Esophagus squamous epithelium (tissue), 5 donors: Measurements from ENCODE around the gene EGFLAM. TPM values are rescaled to one million over a fixed set of nuclear protein-coding genes. Genes with fewer than 3 reads are reported as not detected.

ENCODE experiments used
- DNase-seq: peaks from one replicate; lab custom pipeline; 2025; lab: John Stamatoyannopoulos, UW
- H3K27ac ChIP-seq, 4 donors: fragments of 200-600 bp; sonication (generic); one replicate each; pipeline ENCODE4 v1.5.1; 2016 to 2019; ENCODE audit warnings: mild to moderate bottlenecking in 1 of 4
- H3K27me3 ChIP-seq, 4 donors: fragments of 200-600 bp; sonication (generic); 1 replicate in 3 of 4; 2 replicates in 1 of 4; pipeline versions ENCODE4 v1.5.1 to v1.6.0; 2017 to 2021; ENCODE audit warnings: antibody characterized with exemption in 1 of 4
- H3K36me3 ChIP-seq, 3 donors: fragments of 200-600 bp; sonication (generic); one replicate each; pipeline ENCODE4 v1.5.1; 2016 to 2019
- H3K4me1 ChIP-seq, 3 donors: fragments of 200-600 bp; sonication (generic); one replicate each; pipeline ENCODE4 v1.5.1; 2017 to 2019
- H3K4me3 ChIP-seq, 4 donors: fragments of 200-600 bp; sonication (generic); 1 replicate in 3 of 4; 2 replicates in 1 of 4; pipeline ENCODE4 v1.5.1; 2016 to 2019; ENCODE audit warnings: mild to moderate bottlenecking in 2 of 4, moderate library complexity in 1 of 4
- H3K9me3 ChIP-seq, 3 donors: fragments of 200-600 bp; sonication (generic); one replicate each; pipeline ENCODE4 v1.5.1; 2016 to 2019
- CTCF ChIP-seq, 6 experiments: fragments of 450-650 bp in 4 of 6; fragments of 200-600 bp in 2 of 6; sonication (generic) in 2 of 6; IDR thresholded peaks; one replicate each; pipeline ENCODE4 v1.5.1; 2016 to 2019; ENCODE audit warnings: antibody characterized with exemption in 6 of 6, mild to moderate bottlenecking in 4 of 6, moderate library complexity in 4 of 6
- POLR2A ChIP-seq, 4 donors: fragments of 450-650 bp; IDR thresholded peaks; one replicate each; pipeline ENCODE4 v1.6.1; 2017; ENCODE audit warnings: antibody characterized with exemption in 4 of 4, mild to moderate bottlenecking in 4 of 4, moderate library complexity in 3 of 4
- WGBS, 2 donors: methylation state at CpG; one replicate each; pipeline ENCODE4 v1.1.5; 2018; 5-methylcytosine and 5-hydroxymethylcytosine counted together
- intact Hi-C: fragments of 100-400 bp; cut with DNase I; formaldehyde crosslinking; loops from one replicate; pipeline ENCODE4 v1.15.0; 2022
- total RNA-seq, 4 donors: library from RNA; depleted of rRNA; stranded (reverse); fragments of >200 nt; gene quantifications; one replicate each; pipeline ENCODE4 v1.1.0, GENCODE V29; 2016
- donor health status: DM: yes; HTN: yes; CAD: no.

The EGFLAM gene
- total RNA-seq, 4 donors from 2014 or later: 0.38 to 3.3 (median 1.7) TPM

DNA sequence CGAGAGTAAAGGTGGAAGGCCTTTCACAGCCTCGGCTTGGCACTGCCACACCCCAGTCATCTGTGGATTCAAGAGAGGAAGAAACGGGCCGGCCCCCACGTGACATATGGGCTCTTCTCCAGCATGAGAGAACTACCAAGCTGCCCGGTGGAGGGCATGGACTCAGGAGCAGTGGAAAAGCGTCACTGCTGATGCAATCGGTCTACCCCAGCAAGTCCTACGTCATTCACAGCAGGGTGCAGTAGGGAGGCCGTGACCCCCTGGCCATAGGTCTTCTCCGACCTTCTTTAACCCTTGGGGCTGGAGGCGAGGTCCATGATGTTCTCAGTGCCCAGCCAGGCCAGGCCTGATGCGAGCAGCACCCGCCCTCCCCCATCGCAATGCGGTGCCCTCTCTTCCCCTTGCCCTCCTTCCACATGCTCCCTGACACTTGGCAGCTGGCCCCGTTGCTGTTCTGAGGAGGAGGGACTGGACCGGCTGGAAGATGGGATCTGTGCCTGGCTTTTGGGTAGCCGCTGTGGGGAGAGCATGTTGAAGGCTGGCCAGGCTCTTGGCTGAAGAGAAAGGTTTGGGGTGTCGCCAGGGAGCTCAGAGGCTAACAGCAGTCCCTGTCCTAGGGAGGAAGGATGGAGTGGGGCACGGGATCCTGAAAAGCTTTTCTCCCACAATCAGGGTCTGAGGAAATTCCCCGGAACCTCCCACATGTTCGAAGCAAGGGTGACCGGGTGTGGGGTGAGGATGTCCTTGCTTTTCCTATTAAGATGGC, 208.2 kb downstream of the EGFLAM start:
- H3K4me3 ChIP-seq: peak overlapping the region in 1 of 4 donors; percentile 27

DNA sequence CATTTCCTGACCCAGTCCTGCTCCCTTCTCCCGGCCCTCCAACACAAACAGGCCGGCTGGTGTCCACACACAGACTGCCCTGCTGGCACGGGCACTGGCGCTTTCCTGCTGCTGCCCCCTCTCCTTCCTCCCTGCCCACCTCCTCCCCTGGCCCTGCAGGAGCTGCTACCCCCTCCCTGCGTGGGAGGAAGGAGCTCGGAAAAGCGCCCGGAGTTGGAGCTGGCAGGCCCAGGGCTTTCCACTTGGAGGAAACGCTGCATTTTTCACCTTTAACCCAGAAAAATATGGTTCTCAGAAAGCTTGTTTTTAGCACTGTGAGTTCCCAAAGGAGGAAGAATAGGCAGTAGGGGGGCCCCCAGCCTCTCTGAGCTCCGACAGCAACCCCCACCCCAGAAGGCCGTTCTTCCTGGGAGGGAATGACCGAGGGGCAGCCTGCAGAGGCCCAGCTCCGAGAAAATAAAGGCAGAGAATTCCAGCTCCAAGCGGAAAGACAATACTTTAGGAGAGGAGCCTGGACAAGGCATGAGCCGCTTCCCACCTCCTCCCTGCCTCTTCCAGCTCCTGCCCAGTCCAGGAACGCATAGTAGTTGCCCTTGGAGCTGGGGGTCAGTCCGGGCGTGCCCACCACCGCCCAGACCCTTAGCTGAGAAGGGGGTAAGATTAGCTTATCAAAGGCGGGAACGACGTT, 209.1 kb downstream of the EGFLAM start:
- Histone ChIP-seq H3K9me3 (no peaks in the 10 kb centered on the region), H3K4me1 (peaks cover 11 to 76% (median 42%) of the 10 kb centered on the region in 3 donors), H3K27me3 (no peaks in the 10 kb centered on the region), H3K27ac (peak overlapping the region; percentile 60 to 92 (median 84)), H3K36me3 (no peaks in the 10 kb centered on the region), H3K4me3 (peak overlapping the region in 1 of 4 donors; percentile 27)
- WGBS, 2 donors: 49 to 63% methylated on average over 11 to 13 of the region's 22 CpGs
- TF ChIP-seq POLR2A (IDR thresholded peaks at IDR 0.05) (no peak), CTCF (IDR thresholded peaks at IDR 0.05) (no peak)
- intact Hi-C loops: no loop called here
- no peak for DNase-seq

More for the DNA sequence above, 208.2 kb downstream of the EGFLAM start:
- intact Hi-C loops: no loop called here
- no peaks in the 10 kb centered on the region for H3K27me3 ChIP-seq
- WGBS, 2 donors: 55 to 65% methylated on average over 14 to 20 of the region's 24 CpGs
- H3K36me3 ChIP-seq: no peaks in the 10 kb centered on the region
- H3K27ac ChIP-seq: peak overlapping the region; percentile 60 to 92 (median 84)
- TF ChIP-seq POLR2A (IDR thresholded peaks at IDR 0.05) (no peak), CTCF (IDR thresholded peaks at IDR 0.05) (no peak)
- DNase-seq: no peak
- no peaks in the 10 kb centered on the region for H3K9me3 ChIP-seq
- H3K4me1 ChIP-seq: peaks cover 11 to 76% (median 42%) of the 10 kb centered on the region in 3 donors

DNA sequence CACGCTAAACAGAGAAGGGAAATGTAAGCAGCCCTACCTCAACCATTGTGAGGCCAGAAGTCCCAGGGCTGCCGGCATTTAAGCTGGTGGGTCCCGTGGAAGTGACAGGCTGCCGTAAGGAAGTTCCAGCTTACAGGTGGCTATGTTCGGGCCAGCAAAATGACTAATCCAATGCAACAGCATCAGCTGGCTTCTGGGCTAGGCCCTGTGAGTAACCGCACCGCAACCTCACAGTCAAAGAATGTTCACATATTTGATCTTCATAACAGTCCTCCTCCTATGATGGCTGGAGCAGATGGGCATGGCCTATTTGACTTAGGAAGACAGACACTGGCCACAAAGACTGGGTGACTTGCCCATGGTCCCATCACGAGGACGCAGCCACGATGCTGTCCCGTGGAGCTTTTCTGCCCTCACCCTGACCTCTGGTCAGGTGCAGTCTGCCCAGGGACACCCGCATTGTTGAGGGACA, 209.9 kb downstream of the EGFLAM start:
- H3K4me1 ChIP-seq: peaks cover 11 to 69% (median 42%) of the 10 kb centered on the region in 3 donors
- WGBS, 2 donors: 80 to 83% methylated on average over 4 of the region's 12 CpGs
- no peaks in the 10 kb centered on the region for H3K9me3 ChIP-seq
- TF ChIP-seq CTCF (IDR thresholded peaks at IDR 0.05) (no peak), POLR2A (IDR thresholded peaks at IDR 0.05) (no peak)
- no peak overlapping the region for H3K4me3 ChIP-seq
- intact Hi-C loops: no loop called here
- H3K36me3 ChIP-seq: no peaks in the 10 kb centered on the region
- no peaks in the 10 kb centered on the region for H3K27me3 ChIP-seq
- DNase-seq: no peak
- peak overlapping the region; percentile 60 to 92 (median 84) for H3K27ac ChIP-seq

GRCh38 chr5:38468978-38469706, 210.8 kb downstream of the EGFLAM start:
- no peak for DNase-seq
- Histone ChIP-seq H3K9me3 (no peaks in the 10 kb centered on the region), H3K36me3 (no peaks in the 10 kb centered on the region), H3K27ac (peak overlapping the region; percentile 60 to 92 (median 84)), H3K4me1 (peaks cover 11 to 60% (median 35%) of the 10 kb centered on the region in 3 donors), H3K27me3 (no peaks in the 10 kb centered on the region), H3K4me3 (peak overlapping the region in 2 of 4 donors; percentile 5 to 37)
- intact Hi-C loops: no loop called here
- TF ChIP-seq POLR2A (IDR thresholded peaks at IDR 0.05) (no peak), CTCF (IDR thresholded peaks at IDR 0.05) (no peak)
- WGBS, 2 donors: 56 to 70% methylated on average over 15 to 16 of the region's 18 CpGs
